Activated naive CD4-positive, alpha-beta T cell treated with Interleukin-2 at 50 U/mL for 16 hours (primary cell): Measurements from ENCODE around the gene DNAJC15.

Source experiments
- DNase-seq: peaks from one replicate; pipeline ENCODE4 v3.0.0-alpha.2; 2020

The DNAJC15 gene

DNA sequence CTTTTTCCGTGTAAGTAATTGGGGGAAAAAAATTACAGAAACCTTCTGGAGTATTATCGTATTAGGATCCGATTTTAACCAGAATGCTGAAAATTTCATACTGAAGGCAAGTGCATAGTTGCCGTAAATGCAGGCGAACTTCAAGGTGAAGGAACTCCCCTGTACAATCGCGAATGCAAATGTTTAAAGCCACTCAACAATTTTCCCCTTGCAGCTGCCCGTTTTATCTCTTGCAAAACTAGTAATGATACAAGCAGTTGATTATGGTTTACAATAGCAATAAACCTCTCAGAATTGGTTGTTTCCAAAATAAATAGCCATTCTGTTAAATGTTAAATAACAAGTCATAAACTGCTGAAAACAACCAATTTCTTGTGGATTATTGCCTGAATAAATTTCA lies 105.7 kb downstream of the DNAJC15 start:
- DNase-seq = no peak

DNA sequence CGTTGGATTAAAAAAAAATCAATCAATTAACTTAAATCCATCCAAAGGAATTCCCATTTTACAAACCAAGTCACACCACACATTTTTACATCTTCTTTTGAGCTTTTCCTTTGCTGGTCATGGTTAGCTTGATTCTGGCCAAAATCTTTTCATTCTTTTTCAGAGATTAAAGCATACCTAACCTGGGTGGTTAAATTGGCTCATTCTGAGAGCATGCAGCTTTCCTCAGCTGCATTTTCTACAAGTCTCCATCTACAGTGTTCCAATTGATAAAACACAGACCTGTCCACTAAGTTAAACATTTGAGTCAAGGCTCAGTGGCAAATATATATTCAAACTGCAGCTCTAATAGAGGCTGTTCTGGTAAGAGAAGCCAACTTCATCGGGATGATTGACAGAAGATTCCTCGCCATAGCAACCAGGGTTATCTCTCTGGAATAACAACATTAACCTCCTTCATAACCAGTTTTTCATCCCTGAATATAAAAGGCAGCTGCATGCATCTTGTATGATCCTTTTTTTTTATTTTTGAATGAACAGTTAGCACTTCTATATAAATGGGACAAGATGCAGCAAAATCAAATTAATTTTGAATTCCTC lies 106.2 kb downstream of the DNAJC15 start:
- DNase-seq = no peak

DNA sequence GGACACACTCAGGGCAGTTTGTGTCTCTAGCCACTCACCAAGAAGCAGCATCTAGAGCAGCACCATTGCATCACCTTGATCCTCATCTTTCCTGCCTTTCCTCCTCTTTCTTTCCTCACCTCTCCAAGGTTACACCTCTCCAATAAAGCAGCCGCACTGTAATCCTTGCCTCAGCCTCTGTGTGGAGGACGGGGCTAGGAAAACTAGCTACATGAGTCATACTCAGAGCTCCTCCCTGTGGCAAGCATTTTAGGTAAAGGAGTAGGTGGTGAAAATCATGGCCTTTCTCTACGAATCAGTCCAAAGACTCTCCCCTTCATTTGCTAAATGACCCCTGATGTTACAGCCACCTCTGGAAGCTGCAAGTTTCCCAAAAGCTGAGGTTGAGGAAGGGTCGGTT lies 108.9 kb downstream of the DNAJC15 start:
- DNase-seq = no peak

DNA sequence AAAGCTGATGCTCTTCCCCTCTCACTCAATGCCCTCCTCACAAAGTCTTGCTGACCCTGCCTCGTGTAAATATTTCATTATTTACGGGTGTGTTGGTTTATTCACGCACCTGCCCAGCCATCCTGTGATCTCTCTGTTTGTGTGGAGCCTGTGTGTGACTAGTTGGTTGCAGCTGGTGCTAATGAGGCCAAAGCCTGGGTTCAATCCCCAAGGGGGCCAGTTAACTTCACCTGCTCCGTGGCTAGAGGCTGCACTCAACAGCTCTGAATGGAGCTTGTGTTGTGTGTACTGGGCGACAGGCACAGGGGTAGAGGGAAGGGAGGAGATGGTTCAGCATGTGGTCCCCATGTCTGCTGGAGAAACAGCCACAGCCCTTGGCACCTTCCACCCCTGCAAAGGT lies 109.5 kb downstream of the DNAJC15 start:
- DNase-seq = no peak

DNA sequence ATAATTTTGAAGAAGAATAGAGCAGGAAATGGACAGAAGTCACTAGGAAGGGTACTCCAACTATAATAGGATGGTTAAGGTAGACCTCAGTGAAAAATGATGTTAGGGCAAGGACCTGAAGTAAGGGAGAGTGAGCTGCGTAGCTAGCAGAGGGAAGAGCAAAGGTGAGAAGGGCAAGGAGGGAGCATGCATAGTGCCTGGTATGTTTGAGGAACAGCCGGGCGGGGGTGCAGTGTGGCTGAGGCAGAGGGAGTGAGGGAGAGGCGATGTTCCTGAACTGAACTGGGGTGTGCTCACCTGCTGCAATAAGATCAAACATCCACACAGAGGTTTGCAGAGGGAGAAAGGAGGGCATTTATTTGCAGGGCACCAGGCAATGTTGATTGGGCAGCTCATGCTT lies 110.4 kb downstream of the DNAJC15 start:
- no peak for DNase-seq

DNA sequence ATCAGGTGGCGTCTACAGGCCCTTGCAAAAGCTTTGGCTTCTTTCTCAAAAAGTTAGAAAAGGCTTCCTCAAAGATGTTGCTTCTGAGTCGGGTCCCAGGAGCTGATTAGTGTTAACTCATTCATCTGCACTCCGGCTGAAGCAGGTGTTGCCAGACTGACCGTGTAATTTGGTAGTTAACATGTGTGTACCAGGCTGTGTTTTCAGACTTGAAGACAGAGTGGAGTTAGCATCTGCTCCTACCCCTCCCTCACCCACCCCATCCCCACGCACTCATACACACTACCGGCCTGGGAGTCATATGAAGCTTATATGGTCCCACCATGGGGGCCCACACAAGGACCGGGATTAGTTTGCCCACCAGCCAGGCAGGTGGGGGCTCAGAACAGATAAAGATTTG lies 111.5 kb downstream of the DNAJC15 start:
- no peak for DNase-seq

DNA sequence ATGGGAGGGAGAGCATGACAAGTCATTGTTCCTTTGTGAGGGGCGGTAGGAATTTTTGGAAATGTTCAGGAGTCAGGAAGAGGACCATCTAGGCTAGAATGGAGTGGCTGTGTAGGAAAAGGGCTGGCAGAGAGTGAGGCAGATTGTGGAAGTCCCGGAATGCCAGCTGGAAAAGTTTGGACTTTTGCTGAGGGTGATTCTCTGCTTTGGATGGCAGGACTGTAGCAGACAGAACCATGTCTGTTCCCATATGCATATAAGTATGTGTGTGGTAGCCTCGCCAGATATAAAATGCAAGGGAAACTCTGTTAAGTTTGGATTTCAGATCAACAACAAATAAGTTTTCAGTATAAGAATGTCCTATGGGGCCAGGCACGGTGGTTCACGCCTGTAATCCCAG lies 112.1 kb downstream of the DNAJC15 start:
- DNase-seq = no peak

DNA sequence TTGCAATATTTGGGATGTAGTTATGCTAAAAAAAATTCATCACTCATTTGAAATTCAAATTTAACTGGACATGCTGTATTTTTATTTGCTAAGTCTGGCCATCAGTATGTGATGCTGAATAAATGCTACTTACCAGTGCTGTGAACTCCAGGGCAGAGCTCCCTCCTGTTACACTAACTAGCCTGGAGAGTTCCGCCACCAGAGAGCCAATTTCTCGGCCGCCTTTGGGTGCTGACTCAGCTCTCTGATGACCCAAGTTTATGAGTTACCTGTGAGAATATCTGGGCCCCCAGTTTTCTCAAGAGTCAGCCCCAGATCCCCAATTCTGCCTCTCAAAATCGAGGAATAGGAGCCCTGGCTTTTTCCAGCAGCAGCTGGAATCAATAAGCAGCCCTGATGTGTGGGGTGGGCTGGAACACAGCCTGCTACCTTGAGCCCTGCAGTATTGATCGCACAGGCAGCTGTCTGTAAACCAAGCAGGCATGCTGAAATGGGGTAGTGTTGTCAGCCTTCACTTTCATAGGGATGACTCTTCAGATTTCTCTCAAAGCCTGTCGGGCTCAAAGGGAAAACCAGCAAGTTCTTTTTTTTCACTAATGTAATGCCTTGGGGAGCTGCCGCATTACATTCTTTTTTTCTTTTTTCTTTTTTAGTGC lies 113.7 kb downstream of the DNAJC15 start:
- DNase-seq = no peak

DNA sequence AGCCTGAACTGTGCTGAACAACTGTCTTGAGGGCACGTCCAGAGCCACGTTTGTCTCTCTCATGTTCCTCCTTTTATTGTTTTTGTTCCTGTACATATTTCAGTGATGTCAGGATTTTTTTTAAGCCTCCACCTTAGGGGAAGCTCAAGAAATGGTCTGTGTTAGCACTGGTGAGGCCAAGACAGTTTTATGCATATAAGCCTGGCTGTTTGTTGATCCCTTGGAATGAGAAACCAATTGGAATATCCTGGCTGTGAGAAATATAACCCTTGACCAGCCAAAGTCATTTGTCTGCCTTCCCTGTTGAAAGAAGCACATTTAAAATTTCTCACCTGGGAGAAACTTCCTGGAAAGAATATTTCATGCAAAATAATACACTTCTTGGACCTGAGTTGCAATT lies 115.8 kb downstream of the DNAJC15 start:
- no peak for DNase-seq

DNA sequence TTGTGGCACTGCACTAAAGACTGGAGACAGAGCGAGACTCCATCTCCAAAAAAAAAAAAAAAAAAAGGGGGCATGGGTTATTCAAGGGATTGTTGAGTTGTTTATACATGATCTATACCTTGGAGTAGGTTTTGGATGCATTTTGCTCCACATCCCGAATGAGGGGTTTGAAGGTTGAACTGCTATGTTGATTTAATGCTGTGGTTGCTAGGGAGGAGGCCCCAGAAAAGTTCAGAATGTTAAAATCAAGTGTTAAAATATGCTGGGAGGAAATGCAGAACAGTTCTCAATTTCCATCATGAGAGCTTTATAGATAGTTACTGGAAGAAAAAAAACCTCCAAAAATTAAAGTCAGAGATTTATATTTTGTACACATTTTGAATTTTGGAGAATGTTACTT lies 116.5 kb downstream of the DNAJC15 start:
- DNase-seq = no peak

DNA sequence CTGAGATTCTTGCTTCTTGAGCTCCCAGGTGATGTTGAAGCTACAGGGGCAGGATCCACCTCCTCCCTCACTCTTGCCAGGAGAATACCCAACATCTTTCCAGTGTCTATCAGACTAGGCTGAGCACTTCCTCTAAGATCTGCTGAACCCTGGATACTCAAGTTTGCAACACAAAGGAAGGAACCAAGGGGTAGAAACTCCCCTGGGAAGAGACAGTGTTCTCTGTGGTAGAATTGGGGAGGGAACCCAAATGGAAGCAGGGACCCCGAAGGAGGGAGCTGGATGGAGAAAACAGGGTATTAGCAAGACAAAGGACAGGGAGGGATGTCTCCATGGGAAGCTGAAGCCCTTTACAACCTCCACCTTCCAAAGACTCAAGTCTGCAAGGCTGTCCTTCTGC lies 117.6 kb downstream of the DNAJC15 start:
- no peak for DNase-seq

DNA sequence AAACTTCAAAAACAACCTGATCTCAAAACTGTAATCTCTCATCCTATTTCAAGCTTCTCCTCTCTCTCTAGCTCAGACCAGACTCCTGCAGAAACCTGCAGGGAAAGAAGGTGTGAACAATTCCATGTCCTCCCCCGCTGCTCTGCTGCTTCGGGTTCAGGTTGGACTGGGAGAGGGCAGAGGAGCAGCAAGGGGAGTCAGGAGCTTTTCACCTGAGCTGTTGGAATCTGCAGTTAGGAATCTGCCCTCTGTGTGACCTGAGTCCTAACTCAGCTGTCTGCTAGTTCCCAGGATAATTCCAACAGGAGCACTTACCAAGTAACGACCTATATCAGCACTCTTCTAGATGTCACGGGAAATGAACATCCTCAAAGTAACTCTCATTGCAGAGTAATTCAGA lies 118.3 kb downstream of the DNAJC15 start:
- DNase-seq = no peak

DNA sequence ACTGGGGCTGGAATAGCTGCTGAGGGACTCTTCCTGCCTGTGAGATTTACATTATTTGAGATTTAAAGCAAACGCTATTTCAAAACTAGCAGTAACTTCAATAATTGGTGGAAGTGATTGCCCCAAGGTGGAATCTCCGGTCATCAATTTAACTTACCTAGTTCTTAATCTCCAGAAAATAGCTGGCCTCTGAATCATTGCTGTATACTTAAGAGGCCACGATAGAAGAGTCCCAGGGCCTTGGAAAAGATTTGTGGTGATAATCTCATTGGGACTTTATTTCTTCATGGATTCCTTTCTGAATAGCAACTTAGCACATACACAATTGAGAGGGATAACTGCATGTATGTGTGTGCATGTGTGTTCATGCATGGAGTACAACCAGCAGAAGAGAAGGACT lies 120.2 kb downstream of the DNAJC15 start:
- DNase-seq = no peak

DNA sequence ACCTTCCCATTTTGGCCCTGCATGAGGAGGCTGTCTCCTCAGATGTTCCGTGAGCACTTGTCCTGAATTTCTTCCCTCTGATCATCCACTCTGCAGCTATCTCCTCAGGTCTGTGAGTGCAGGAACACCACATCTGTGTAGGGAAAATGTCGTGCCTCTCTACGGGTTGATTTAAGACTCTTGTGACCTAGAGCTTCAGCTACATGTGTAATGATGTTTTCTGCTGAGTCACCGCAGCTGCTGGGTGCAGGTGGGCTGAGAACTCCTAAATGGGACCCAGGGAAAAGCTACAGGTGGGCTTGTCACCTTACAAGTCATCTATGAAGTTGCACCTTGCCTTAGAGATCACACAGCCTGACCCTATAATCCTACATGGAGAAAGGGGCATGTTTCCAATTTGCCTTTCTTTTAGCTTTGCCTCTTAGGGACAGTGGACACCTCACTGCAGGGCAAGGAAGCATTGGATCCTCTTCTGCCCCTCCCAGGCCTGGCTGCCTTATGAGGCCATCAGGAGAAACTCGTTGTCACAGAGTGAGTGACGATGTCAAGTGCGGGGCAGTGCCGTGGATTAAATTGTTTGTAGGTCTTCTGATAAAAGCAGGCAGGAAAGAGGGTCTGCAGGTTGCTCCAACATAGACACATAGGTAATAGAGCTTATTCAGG lies 122.3 kb downstream of the DNAJC15 start:
- no peak for DNase-seq

DNA sequence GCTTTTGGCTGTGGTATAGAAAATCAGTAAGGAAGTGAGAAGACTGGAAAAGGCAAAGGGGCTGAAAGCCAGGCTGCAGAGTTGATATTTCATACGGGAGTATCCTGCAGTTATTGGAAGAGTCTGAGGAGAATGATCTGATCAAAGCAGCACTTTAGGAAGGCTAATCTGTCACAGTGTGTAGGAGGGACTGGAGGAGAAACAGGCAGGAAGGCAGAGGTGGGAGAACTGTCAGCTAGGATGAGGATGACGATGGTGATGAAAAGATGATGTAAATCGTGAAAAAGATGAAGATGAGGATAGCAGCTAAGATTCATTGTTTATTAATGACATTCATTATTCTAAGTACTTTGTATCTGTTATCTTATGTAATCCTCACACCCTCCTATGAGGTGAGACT lies 123.0 kb downstream of the DNAJC15 start:
- no peak for DNase-seq

DNA sequence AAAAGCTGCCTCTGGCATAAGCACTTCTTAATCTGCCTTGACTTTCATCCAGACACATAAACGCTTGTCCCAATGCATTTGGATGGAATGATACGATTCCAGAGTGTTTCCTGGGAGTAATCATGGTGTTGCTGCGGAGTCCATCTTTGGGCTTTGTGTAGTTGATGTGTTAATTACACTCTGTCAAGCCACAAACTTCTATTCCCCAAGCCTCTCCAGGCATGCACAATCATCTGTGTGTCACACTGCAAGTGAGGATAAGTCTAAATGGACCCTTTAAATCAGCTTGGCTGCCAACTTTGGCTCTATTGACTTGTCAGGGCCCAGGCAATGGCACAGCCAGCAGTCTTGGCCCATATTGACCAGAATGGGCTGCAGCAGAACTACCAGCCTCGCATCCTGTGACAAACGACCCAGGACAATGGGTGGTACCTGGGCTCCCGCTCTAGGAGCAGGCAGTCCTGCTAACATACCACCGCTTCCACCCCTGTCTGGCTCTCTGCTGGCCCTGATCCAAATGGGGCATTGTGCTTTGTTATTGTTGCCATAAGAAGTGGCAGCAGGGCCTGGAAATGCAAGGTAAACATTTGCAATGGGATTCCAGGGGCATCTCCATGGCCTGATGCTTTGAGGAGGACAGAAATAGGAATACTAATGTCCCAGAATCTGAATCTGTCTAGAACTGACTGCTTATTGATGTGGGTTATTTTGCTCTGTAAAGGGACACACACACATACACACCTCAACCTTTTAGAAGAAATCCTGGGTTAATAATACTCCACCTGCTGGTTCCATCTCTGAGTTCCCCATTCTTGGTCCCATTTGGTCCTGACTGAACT lies 127.2 kb downstream of the DNAJC15 start:
- DNase-seq = no peak

DNA sequence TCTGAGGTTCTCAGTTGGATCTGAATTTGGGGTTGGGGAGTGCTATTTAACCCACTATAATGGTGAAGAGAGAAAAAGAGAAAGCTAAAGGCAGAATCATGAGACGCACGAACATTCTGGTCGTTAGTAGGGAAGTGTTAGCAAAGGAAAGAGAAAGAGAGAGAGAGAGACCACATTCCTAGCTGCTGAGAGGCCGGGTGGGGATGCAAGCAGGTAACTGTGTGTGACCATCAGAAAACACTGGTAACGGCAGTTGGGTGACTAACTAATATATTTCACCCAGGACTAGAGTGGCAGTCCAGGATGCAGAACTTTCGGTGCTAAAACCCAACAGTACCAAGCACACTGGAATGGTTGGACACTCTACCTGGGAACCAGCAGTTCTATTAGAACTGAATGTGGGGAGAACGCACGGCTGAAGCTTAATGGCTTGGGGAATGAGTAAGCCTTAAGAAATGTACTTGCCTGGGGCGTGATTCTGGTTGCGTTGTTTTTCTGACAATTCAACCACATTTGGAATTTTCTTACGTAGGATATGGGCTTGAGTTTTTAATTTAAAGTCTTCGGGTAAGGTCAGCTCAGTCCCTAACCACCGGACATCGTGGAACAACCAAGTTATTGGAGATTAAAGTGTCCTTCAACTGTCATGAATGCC lies 130.2 kb downstream of the DNAJC15 start:
- DNase-seq = no peak

DNA sequence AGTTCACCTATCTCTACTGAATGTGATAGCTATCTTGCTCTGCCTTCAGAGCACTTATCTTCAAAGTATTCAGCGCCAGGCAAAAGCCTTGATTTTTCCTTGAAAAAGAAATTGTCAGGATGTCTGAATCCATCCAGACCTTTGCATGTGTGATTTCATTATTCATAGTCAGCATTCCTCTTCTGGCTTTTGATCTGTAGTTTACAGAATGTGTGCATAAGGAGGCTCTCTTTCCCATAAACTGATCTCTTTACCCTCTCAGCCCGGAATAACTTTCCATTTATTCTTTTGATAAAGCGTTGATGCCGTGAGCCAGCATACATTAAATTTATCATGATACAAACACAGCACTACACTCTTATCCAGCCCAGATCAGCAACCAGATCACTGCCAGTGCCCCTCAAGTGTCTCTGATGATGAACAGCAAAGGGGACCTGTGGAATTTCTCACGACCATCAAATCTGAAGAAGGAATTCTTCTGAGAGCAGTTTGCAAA lies 130.8 kb downstream of the DNAJC15 start:
- no peak for DNase-seq

DNA sequence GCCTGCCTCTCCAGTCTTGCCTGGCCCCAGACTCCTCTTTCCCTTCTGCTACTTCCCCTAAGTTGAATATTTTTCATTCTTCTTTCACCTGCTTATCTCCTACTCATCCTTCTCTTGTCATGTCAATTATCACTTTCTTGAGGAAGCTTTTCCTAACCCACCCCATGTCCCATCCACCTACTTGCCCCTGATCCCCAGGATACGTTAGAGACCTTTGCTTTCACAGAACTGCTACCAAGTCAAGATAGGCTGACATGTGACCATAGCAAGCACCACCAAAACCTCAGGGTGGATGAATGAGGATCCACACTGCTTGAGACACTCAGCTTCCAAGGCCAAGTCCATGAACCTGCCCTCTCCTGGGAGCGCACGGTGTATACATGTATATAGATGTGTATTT lies 131.5 kb downstream of the DNAJC15 start:
- DNase-seq = no peak

DNA sequence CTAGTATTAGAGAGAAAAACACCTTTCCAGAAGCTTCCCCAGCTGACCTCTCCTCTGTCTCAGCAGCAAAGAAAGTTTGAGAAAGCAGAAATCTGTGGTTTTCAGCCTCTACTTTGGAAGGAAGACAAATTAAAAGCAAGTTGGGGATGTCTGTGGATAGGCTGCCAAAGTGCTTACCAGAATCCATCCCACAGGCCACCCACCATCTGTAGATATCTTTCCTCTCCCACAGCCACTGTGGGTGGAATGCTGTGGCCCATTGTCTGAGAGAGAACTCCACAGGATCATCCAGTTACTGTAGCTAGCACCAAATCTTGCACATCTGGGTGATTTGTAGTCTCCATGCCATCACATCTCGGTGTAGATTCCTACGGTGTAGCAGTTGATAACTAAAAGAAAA lies 133.5 kb downstream of the DNAJC15 start:
- DNase-seq = no peak

DNA sequence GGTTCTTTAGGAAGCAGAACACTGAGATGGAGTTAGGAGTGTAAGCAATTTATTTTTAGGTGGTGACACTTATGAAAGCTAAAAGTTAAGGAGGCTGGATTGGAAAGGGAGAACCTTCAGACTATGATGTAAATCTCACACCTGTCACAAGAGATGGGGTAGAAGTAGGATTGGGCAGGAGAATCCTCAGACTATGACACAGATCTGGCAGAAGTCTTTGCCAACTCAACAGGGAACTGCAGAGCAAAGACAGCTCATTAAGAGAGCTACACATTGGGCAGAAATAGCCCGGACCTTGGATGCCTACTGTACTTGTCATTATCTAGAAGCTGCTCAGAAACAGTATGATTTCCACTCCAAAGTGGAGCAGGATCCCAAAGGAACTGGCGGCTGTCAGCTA lies 134.4 kb downstream of the DNAJC15 start:
- DNase-seq = no peak

DNA sequence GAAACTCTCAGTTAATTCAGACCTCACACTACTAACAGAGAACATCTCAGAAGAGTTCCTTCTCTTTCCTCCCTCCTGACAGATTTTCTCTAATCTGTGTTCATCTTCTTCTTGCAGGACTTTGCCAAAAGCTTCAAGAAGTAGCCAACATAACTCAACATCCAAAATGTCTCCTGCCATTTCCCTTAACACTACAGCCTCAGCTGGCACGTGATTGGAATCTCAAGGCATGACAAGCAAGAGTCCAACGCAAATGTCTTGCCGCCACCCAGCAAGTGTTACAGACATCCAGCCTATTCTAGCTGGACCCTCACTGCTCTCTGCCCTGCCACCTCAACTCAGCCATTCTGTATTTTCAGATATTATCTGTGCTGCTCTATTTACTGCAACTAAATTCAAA lies 135.1 kb downstream of the DNAJC15 start:
- no peak for DNase-seq

DNA sequence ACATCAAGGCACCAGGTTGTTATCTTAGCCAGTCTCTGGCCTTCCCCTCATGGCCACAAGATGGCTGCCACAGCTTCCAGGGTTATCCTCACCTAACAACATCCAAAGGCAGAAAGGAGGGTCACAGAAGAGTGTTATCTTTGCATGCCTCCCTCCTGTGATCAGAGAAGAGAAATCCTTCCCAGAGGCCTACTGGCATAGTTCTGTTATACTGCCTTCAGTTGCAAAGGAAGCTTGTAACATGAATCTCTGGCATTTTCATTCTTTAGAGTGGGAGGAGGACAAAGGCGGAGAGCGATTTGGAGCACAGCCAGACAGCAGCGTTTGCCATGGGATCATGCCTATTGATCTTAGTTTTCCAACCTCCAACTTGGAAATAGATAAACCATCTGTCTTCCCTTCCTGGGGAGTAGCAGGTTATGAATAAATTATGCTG lies 135.7 kb downstream of the DNAJC15 start:
- no peak for DNase-seq
